Prostate gland (tissue), 2 donors: ENCODE results near the gene AFTPH. TPM values are rescaled to one million over a fixed set of nuclear protein-coding genes. Genes with fewer than 3 reads are reported as not detected.

ENCODE experiments used
- DNase-seq: peaks from one replicate; pipeline ENCODE4 v3.0.0-alpha.2; 2019; ENCODE audit warnings: low spot score
- H3K27ac ChIP-seq, 2 donors: fragments of 200-600 bp; sonication (generic); 2 replicates each; pipeline ENCODE4 v1.5.1; 2017 to 2019
- H3K27me3 ChIP-seq: fragments of 200-600 bp; sonication (generic); replicated peaks from 2 replicates; pipeline ENCODE4 v1.5.1; 2019; ENCODE audit not compliant: insufficient read depth
- H3K36me3 ChIP-seq, 2 donors: fragments of 200-600 bp; sonication (generic); 1 replicate in 1 of 2; 2 replicates in 1 of 2; pipeline versions ENCODE4 v1.5.1 to v1.8.1; 2017 to 2019
- H3K4me1 ChIP-seq: fragments of 200-600 bp; sonication (generic); replicated peaks from 2 replicates; pipeline ENCODE4 v1.5.1; 2019
- H3K4me3 ChIP-seq, 2 donors: fragments of 200-600 bp; sonication (generic); 2 replicates each; pipeline ENCODE4 v1.5.1; 2017 to 2019
- H3K9me3 ChIP-seq: fragments of 200-600 bp; sonication (generic); 2 replicates; pipeline ENCODE4 v1.5.1; 2017
- POLR2A ChIP-seq: fragments of 450-650 bp; IDR thresholded peaks from one replicate; pipeline ENCODE4 v1.6.1; 2016; ENCODE audit warnings: antibody characterized with exemption, mild to moderate bottlenecking
- POLR2AphosphoS5 ChIP-seq: sonication (generic); formaldehyde crosslinking; IDR thresholded peaks from one replicate; pipeline ENCODE4 v1.6.1; 2017; ENCODE audit warnings: antibody characterized with exemption
- WGBS: methylation state at CpG from one replicate; pipeline ENCODE4 v1.1.5; 2018; 5-methylcytosine and 5-hydroxymethylcytosine counted together
- intact Hi-C: fragments of 100-400 bp; cut with DNase I; formaldehyde crosslinking; loops from one replicate; pipeline ENCODE4 v1.14.2; 2022
- total RNA-seq, 2 donors: library from RNA; depleted of rRNA; stranded (reverse); fragments of >200 nt; gene quantifications; one replicate each; pipeline ENCODE4 v1.1.0, GENCODE V29; 2016
- TF ChIP-seq, protein P1 (sequence below), 4 experiments: fragments of 200-600 bp in 2 of 4; fragments of 450-650 bp in 2 of 4; sonication (generic) in 2 of 4; IDR thresholded peaks; 1 replicate in 3 of 4; 2 replicates in 1 of 4; pipeline ENCODE4 v1.5.1; 2016 to 2019; ENCODE audit warnings: antibody characterized with exemption in 4 of 4, mild to moderate bottlenecking in 2 of 4, moderate library complexity in 2 of 4

The AFTPH gene
- total RNA-seq, 2 donors from 2014 or later = 61.3 to 68.1 TPM

DNA sequence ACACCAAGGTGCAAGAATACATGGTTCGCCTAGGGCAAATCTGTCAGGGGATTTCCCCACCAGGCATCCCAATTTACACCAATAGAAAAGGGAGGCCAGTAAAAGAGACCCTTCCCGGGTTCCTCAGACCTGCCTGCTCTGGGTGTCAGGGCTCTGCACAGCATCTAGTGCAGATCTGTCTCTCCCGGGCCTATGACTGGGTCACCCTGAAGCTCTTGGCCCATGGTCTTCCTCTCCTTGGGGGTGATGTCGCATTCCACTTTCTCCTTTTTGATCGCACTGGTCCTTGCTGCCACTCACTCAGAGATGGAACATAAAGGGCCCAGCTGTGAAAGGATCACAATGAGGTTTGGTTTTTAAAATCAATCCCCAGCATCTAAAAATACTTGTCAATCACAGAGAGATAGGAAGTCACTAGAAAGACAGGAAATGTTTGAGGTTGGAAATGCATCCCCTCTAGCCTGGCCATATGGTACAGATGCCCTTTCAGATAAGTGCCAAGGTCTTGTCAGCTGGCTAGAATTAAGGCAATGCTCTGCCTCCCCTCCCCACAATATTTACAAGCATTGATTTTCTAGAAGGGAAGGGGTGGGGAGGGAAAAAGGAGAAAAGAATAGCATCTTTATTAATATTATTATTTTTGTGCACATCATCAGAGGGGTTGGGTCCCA lies 34.9 kb upstream of the AFTPH start:
- no peaks in the 10 kb centered on the region for H3K4me1 ChIP-seq
- H3K27me3 ChIP-seq = no peaks in the 10 kb centered on the region
- TF ChIP-seq POLR2A (no peak), POLR2AphosphoS5 (no peak)
- TF ChIP-seq, protein P1, sequence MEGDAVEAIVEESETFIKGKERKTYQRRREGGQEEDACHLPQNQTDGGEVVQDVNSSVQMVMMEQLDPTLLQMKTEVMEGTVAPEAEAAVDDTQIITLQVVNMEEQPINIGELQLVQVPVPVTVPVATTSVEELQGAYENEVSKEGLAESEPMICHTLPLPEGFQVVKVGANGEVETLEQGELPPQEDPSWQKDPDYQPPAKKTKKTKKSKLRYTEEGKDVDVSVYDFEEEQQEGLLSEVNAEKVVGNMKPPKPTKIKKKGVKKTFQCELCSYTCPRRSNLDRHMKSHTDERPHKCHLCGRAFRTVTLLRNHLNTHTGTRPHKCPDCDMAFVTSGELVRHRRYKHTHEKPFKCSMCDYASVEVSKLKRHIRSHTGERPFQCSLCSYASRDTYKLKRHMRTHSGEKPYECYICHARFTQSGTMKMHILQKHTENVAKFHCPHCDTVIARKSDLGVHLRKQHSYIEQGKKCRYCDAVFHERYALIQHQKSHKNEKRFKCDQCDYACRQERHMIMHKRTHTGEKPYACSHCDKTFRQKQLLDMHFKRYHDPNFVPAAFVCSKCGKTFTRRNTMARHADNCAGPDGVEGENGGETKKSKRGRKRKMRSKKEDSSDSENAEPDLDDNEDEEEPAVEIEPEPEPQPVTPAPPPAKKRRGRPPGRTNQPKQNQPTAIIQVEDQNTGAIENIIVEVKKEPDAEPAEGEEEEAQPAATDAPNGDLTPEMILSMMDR (IDR thresholded peaks at IDR 0.05) = no peak
- no peak overlapping the region for H3K27ac ChIP-seq
- intact Hi-C loops = no loop called here
- 73% methylated on average over 5 of the region's 5 CpGs for WGBS
- H3K36me3 ChIP-seq = no peaks in the 10 kb centered on the region
- H3K9me3 ChIP-seq = no peaks in the 10 kb centered on the region
- no peak overlapping the region for H3K4me3 ChIP-seq
- no peak for DNase-seq

DNA sequence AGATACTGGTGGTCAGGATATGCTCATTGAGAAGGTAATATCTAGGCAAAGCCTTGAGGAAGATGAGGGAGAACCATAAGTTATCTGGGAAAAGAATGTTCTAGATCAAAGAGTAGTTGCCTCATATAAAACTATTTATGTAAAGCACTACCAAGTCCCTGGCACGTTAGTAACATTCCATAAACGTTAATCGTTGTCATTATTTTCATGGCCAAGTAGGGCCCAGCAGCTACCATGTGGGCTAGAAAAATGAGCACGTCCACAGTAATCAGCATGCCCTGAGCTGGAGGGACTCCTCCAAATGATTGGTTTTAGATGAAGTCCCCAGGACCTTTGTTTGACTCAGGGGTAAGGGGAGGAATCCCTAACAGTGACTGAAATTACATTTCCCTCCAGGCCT lies 32.7 kb upstream of the AFTPH start:
- H3K4me1 ChIP-seq = peaks cover 3% of the 10 kb centered on the region
- H3K4me3 ChIP-seq = no peak overlapping the region
- no peaks in the 10 kb centered on the region for H3K36me3 ChIP-seq
- intact Hi-C loops = no loop called here
- no peaks in the 10 kb centered on the region for H3K27me3 ChIP-seq
- H3K27ac ChIP-seq = no peak overlapping the region
- no peaks in the 10 kb centered on the region for H3K9me3 ChIP-seq
- 38% methylated on average over 4 of the region's 4 CpGs for WGBS
- DNase-seq = no peak
- TF ChIP-seq POLR2AphosphoS5 (peak; percentile 25), POLR2A (no peak)

DNA sequence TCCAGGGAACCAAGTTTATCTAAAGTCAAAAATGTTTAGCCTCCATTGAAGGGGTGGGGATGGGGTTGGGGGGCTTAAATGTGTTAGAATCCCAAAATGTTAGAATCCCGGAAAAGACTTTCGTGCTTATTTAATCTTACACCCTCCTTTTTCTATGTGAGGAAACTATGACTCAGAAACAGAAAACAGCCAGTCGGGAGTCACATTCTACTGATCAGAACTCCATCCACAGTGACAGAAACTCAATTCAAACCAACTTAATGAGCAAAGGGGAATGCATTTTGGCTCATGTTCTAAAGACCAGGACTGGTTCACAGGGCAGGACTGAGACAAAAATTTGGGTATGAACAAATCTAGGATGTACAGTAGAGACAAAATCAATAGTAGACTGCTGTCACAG lies 31.9 kb upstream of the AFTPH start:
- no peak for DNase-seq
- TF ChIP-seq POLR2AphosphoS5 (no peak), POLR2A (no peak)
- TF ChIP-seq, protein P1 (IDR thresholded peaks at IDR 0.05) = no peak
- 84% methylated on average over 3 of the region's 3 CpGs for WGBS
- Histone ChIP-seq H3K27ac (no peak overlapping the region), H3K27me3 (no peaks in the 10 kb centered on the region), H3K36me3 (no peaks in the 10 kb centered on the region), H3K4me3 (no peak overlapping the region), H3K4me1 (peaks cover 3% of the 10 kb centered on the region), H3K9me3 (no peaks in the 10 kb centered on the region)
- intact Hi-C loops = no loop called here

DNA sequence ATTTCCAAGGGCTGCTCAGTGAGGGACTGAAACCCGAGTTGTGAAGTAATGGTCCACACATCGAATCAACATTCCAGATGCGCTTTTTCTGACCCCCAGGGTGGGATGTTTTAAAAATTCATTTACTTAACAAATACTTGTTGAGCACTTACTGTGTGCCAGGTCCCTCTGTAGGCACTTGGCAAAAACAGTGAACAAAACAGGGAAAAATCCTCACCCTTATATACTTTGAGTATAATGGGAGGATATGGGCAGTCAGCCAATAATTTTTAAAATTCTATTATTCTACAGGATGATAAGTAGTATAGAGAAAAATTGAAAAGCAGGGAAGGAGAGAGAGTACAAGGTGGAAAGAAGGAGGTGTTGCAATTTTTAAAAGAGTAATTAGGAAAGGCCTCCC lies 31.3 kb upstream of the AFTPH start:
- intact Hi-C loops = no loop called here

DNA sequence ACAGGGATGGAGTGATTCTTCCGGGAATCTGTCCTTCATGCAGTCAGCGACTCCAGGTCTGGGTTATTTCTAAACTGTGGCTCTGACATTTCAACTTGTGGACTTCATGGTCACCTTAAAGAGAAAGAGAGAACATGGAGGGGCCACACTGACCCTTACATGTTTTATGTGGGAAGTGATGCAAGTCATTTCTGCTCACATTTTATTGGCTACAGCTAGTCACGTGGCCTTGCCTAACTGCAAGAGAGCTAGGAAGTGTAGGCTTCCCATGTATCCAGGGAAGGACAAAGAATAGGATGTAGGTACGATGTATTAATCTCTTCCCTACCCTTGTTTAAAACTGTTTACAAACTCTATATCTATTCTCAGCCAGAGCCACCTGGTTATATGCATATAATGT lies 30.3 kb upstream of the AFTPH start:
- no peaks in the 10 kb centered on the region for H3K27me3 ChIP-seq
- H3K27ac ChIP-seq = no peak overlapping the region
- intact Hi-C loops = no loop called here
- TF ChIP-seq POLR2AphosphoS5 = no peak
- TF ChIP-seq, protein P1 (IDR thresholded peaks at IDR 0.05) = no peak
- no peak for TF ChIP-seq POLR2A
- WGBS = 90% methylated on average over 4 of the region's 4 CpGs
- no peaks in the 10 kb centered on the region for H3K36me3 ChIP-seq
- no peaks in the 10 kb centered on the region for H3K9me3 ChIP-seq
- peaks cover 6% of the 10 kb centered on the region for H3K4me1 ChIP-seq
- no peak overlapping the region for H3K4me3 ChIP-seq
- DNase-seq = no peak

More for the DNA sequence above, 31.3 kb upstream of the AFTPH start:
- no peak overlapping the region for H3K27ac ChIP-seq
- H3K36me3 ChIP-seq = no peaks in the 10 kb centered on the region
- 85% methylated on average over 3 of the region's 3 CpGs for WGBS
- H3K27me3 ChIP-seq = no peaks in the 10 kb centered on the region
- peaks cover 5% of the 10 kb centered on the region for H3K4me1 ChIP-seq
- H3K9me3 ChIP-seq = no peaks in the 10 kb centered on the region
- no peak for TF ChIP-seq POLR2A
- TF ChIP-seq, protein P1 (IDR thresholded peaks at IDR 0.05) = no peak
- TF ChIP-seq POLR2AphosphoS5 = no peak
- H3K4me3 ChIP-seq = no peak overlapping the region
- no peak for DNase-seq
